Measurements from ENCODE around the gene CDS2.

Gene CDS2

GRCh38 chr20:5136096-5136495 is 9.3 kb downstream of the CDS2 start:
- TF ChIP-seq CTCF (IDR thresholded peaks at IDR 0.05; ENCODE audit: control extremely low read depth, extremely low read depth, low read depth, missing control alignments): no peak
- ChIA-PET CTCF (interaction anchor here (1.7 to 2.3 kb wide), 3 partner anchors 9 to 56 kb away, joined by 5 to 12 read pairs (median 6); partner anchors contain the start of gene CDS2), POLR2A (interaction anchor here (0.7 to 1.8 kb wide), 2 partner anchors 9 to 33 kb away, joined by 4 to 5 read pairs; partner anchors contain the start of gene CDS2)
- no peak for DNase-seq (ENCODE audit: extremely low spot score)

GRCh38 chr20:5140195-5140594 is 13.4 kb downstream of the CDS2 start:
- no peak for TF ChIP-seq CTCF (IDR thresholded peaks at IDR 0.05; ENCODE audit: control extremely low read depth, extremely low read depth, low read depth, missing control alignments)
- DNase-seq (ENCODE audit: extremely low spot score): no peak
- ChIA-PET POLR2A (interaction anchor here (0.7 to 1.7 kb wide), 2 partner anchors 14 to 17 kb away, joined by 5 to 6 read pairs; partner anchors contain the start of gene CDS2), CTCF (interaction anchor here (1.3 to 2.7 kb wide), 6 partner anchors 12 to 83 kb away, joined by 3 to 13 read pairs (median 4); partner anchors contain the start of gene CDS2)

- TF ChIP-seq CTCF (IDR thresholded peaks at IDR 0.05; ENCODE audit: control extremely low read depth, extremely low read depth, low read depth, missing control alignments): no peak
- ChIA-PET POLR2A (interaction anchor here (1.7 kb wide), 1 partner anchor 15 kb away, joined by 5 read pairs; the partner anchor contains the start of gene CDS2), CTCF (interaction anchor here (0.9 to 2.7 kb wide), 10 partner anchors 13 to 82 kb away, joined by 3 to 13 read pairs (median 4); partner anchors contain the start of genes CDS2 and PCNA)
- no peak for DNase-seq (ENCODE audit: extremely low spot score)
Measured at GRCh38 chr20:5141615-5142014, 14.8 kb downstream of the CDS2 start.

- POLR2A ChIA-PET: interaction anchor here (0.6 kb wide), 1 partner anchor 13 kb away, joined by 6 read pairs; no protein-coding TSS in a partner anchor
- CTCF ChIA-PET: interaction anchor here (1.1 to 4.1 kb wide), 2 partner anchors 17 kb away, joined by 4 to 23 read pairs; partner anchors contain the start of gene CDS2
- DNase-seq (ENCODE audit: extremely low spot score): no peak
- no peak for TF ChIP-seq CTCF (IDR thresholded peaks at IDR 0.05; ENCODE audit: control extremely low read depth, extremely low read depth, low read depth, missing control alignments)
Measured at GRCh38 chr20:5143851-5144250, 17.0 kb downstream of the CDS2 start.

- no peak for TF ChIP-seq CTCF (IDR thresholded peaks at IDR 0.05; ENCODE audit: control extremely low read depth, extremely low read depth, low read depth, missing control alignments)
- ChIA-PET CTCF (interaction anchor here (0.9 to 4.1 kb wide), 8 partner anchors 10 to 60 kb away, joined by 3 to 23 read pairs (median 4); partner anchors contain the start of gene CDS2), POLR2A (no interaction called here)
- no peak for DNase-seq (ENCODE audit: extremely low spot score)
Measured at GRCh38 chr20:5145365-5146098, 18.7 kb downstream of the CDS2 start.

- no peak for DNase-seq (ENCODE audit: extremely low spot score)
- CTCF ChIA-PET: interaction anchor here (1.1 to 4.1 kb wide), 8 partner anchors 9 to 59 kb away, joined by 3 to 23 read pairs (median 5); partner anchors contain the start of gene CDS2
- no peak for TF ChIP-seq CTCF (IDR thresholded peaks at IDR 0.05; ENCODE audit: control extremely low read depth, extremely low read depth, low read depth, missing control alignments)
- POLR2A ChIA-PET: no interaction called here
Measured at GRCh38 chr20:5146099-5146668, 19.4 kb downstream of the CDS2 start.

Measured in GM10248 (cell line).